ENCODE measurements around the gene IGFL1.
"Not testable (repeated sequence)": the region's sequence is repeated elsewhere in the genome, so short reads cannot be mapped to it uniquely, and the experiment has no call there.

Gene IGFL1

GRCh38 chr19:46229442-46229841, at the start of gene IGFL1:
TSS of gene IGFL1 (plus strand) at chr19:46229742. CDS start at chr19:46229775, 33 bp downstream.
- DNase-seq = no peak

GRCh38 chr19:46180701-46181387, 48.7 kb upstream of the IGFL1 start:
- no peak for DNase-seq

- no peak for DNase-seq
These were observed 48.2 kb upstream of the IGFL1 start for GRCh38 chr19:46181388-46181779.

GRCh38 chr19:46182476-46182875, 47.1 kb upstream of the IGFL1 start:
- DNase-seq = no peak

- DNase-seq = not testable (repeated sequence)
These were observed 44.5 kb upstream of the IGFL1 start for GRCh38 chr19:46184775-46185710.

GRCh38 chr19:46186101-46186716, 43.3 kb upstream of the IGFL1 start:
- no peak for DNase-seq

- DNase-seq = no peak
These were observed 42.8 kb upstream of the IGFL1 start for GRCh38 chr19:46186717-46187101.

- DNase-seq = no peak
These were observed 39.3 kb upstream of the IGFL1 start for GRCh38 chr19:46189971-46190888.

GRCh38 chr19:46191356-46191755, 38.2 kb upstream of the IGFL1 start:
- no peak for DNase-seq

GRCh38 chr19:46191972-46192371, 37.6 kb upstream of the IGFL1 start:
- no peak for DNase-seq

GRCh38 chr19:46192626-46192991, 36.9 kb upstream of the IGFL1 start:
- DNase-seq = not testable (repeated sequence)

GRCh38 chr19:46192992-46193650, 36.4 kb upstream of the IGFL1 start:
- DNase-seq = no peak

- DNase-seq = no peak
These were observed 35.9 kb upstream of the IGFL1 start for GRCh38 chr19:46193678-46194077.

- DNase-seq = no peak
These were observed 34.4 kb upstream of the IGFL1 start for GRCh38 chr19:46195104-46195503.

- not testable (repeated sequence) for DNase-seq
These were observed 33.6 kb upstream of the IGFL1 start for GRCh38 chr19:46195919-46196318.

GRCh38 chr19:46196410-46197124, 33.0 kb upstream of the IGFL1 start:
- DNase-seq = no peak

GRCh38 chr19:46197314-46198070, 32.0 kb upstream of the IGFL1 start:
- no peak for DNase-seq

- no peak for DNase-seq
These were observed 30.8 kb upstream of the IGFL1 start for GRCh38 chr19:46198756-46199155.

GRCh38 chr19:46201454-46202310, 27.9 kb upstream of the IGFL1 start:
- DNase-seq = no peak

GRCh38 chr19:46202426-46202825, 27.1 kb upstream of the IGFL1 start:
- no peak for DNase-seq
